ENCODE results near the gene SLC6A6. TPM values are rescaled to one million over a fixed set of nuclear protein-coding genes. Genes with fewer than 3 reads are reported as not detected.

SLC6A6 gene
- polyA plus RNA-seq, 1 donor (not counting 4 experiments of a cell fraction or from before 2014, with no cell fraction given) = 8.3 TPM

DNA sequence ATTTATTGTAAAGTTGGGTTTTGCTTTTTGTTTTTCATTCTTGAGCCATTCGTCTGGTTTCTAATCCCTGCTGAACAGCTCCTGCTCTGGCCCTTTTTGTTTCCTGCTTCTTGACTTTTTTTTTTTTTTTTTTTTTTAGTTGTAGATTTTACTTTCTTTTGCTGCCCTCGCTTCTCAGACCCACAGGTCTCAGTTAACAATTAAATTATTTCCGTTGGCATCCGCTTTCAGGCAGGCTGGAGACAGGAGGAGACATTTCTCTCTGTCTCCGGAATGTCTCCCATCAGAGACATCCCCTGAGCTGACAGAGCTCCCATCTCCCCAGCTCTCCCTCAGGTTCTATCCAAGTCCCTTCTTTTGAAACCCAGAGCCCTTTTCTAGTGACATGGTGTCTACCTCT, 68.6 kb downstream of the SLC6A6 start:
- dilution Hi-C loops (cut with MboI; ENCODE audit: extremely low pct_ligation_motif_present, low sequenced_read_pairs) = no loop called here
- Histone ChIP-seq H3K27me3 (ENCODE audit: control insufficient read depth, extremely low read depth, insufficient read depth, low read length) (no peaks in the 10 kb centered on the region), H3K4me2 (ENCODE audit: control insufficient read depth, extremely low read depth, insufficient read depth, low read depth, low read length) (no peak overlapping the region)

GRCh38 chr3:14471690-14472089, 69.3 kb downstream of the SLC6A6 start:
- H3K36me3 ChIP-seq (ENCODE audit: control insufficient read depth in 2 of 2, extremely low read depth in 1 of 2, insufficient read depth in 2 of 2, low read length in 2 of 2) = peaks cover 1 to 4% of the 10 kb centered on the region in 2 experiments
- dilution Hi-C loops (cut with MboI; ENCODE audit: extremely low pct_ligation_motif_present, low sequenced_read_pairs) = no loop called here
- H3K9me3 ChIP-seq (ENCODE audit: control insufficient read depth, low read depth, low read length) = no peaks in the 10 kb centered on the region
- TF ChIP-seq EZH2 (IDR thresholded peaks at IDR 0.05; ENCODE audit: low read length) (no peak), CTCF (optimal IDR thresholded peaks at IDR 0.05 in 1 of 3, IDR thresholded peaks at IDR 0.05 in 1 of 3, conservative IDR thresholded peaks at IDR 0.05 in 1 of 3; ENCODE audit: extremely low read depth in 1 of 3, insufficient read depth in 2 of 3, low read length in 3 of 3) (no peak)
- no peak overlapping the region for H3K9ac ChIP-seq (ENCODE audit: control insufficient read depth, extremely low read depth, insufficient read depth, low read length)
- DNase-seq (ENCODE audit: low read depth, low spot score) = no peak
- no peaks in the 10 kb centered on the region for H3K9me1 ChIP-seq (ENCODE audit: control insufficient read depth, extremely low read depth, insufficient read depth, low read length)
- H2AFZ ChIP-seq (ENCODE audit: control insufficient read depth, low read length) = no peak overlapping the region
- no peak overlapping the region for H3K4me2 ChIP-seq (ENCODE audit: control insufficient read depth, extremely low read depth, insufficient read depth, low read depth, low read length)
- H3K4me3 ChIP-seq (ENCODE audit: control insufficient read depth in 2 of 3, extremely low read depth in 1 of 3, insufficient read depth in 2 of 3, low read depth in 1 of 3, low read length in 3 of 3) = no peak overlapping the region
- H3K4me1 ChIP-seq (ENCODE audit: control insufficient read depth, extremely low read depth, insufficient read depth, low read length) = peaks cover 10% of the 10 kb centered on the region
- no peak for FAIRE-seq
- no peaks in the 10 kb centered on the region for H4K20me1 ChIP-seq (ENCODE audit: control insufficient read depth, extremely low read depth, insufficient read depth, low read length)
- no peaks in the 10 kb centered on the region for H3K79me2 ChIP-seq (ENCODE audit: control insufficient read depth, insufficient read depth, low read length)
- H3K27me3 ChIP-seq (ENCODE audit: control insufficient read depth, extremely low read depth, insufficient read depth, low read length) = no peaks in the 10 kb centered on the region
- no peak overlapping the region for H3K27ac ChIP-seq (ENCODE audit: control insufficient read depth, insufficient read depth, low read length)

More for the DNA sequence above, 68.6 kb downstream of the SLC6A6 start:
- Histone ChIP-seq H3K4me3 (ENCODE audit: control insufficient read depth in 2 of 3, extremely low read depth in 1 of 3, insufficient read depth in 2 of 3, low read depth in 1 of 3, low read length in 3 of 3) (no peak overlapping the region), H3K79me2 (ENCODE audit: control insufficient read depth, insufficient read depth, low read length) (no peaks in the 10 kb centered on the region), H4K20me1 (ENCODE audit: control insufficient read depth, extremely low read depth, insufficient read depth, low read length) (no peaks in the 10 kb centered on the region), H2AFZ (ENCODE audit: control insufficient read depth, low read length) (no peak overlapping the region), H3K9ac (ENCODE audit: control insufficient read depth, extremely low read depth, insufficient read depth, low read length) (no peak overlapping the region), H3K27ac (ENCODE audit: control insufficient read depth, insufficient read depth, low read length) (no peak overlapping the region), H3K9me3 (ENCODE audit: control insufficient read depth, low read depth, low read length) (no peaks in the 10 kb centered on the region), H3K36me3 (ENCODE audit: control insufficient read depth in 2 of 2, extremely low read depth in 1 of 2, insufficient read depth in 2 of 2, low read length in 2 of 2) (peaks cover 1 to 2% of the 10 kb centered on the region in 2 experiments), H3K4me1 (ENCODE audit: control insufficient read depth, extremely low read depth, insufficient read depth, low read length) (peaks cover 10% of the 10 kb centered on the region), H3K9me1 (ENCODE audit: control insufficient read depth, extremely low read depth, insufficient read depth, low read length) (no peaks in the 10 kb centered on the region)
- FAIRE-seq (no peak), DNase-seq (ENCODE audit: low read depth, low spot score) (no peak)
- TF ChIP-seq CTCF (optimal IDR thresholded peaks at IDR 0.05 in 1 of 3, IDR thresholded peaks at IDR 0.05 in 1 of 3, conservative IDR thresholded peaks at IDR 0.05 in 1 of 3; ENCODE audit: extremely low read depth in 1 of 3, insufficient read depth in 2 of 3, low read length in 3 of 3) (no peak), EZH2 (IDR thresholded peaks at IDR 0.05; ENCODE audit: low read length) (no peak)
